Upper lobe of right lung (tissue), 1 donor: Measurements from ENCODE around the gene GLT1D1. TPM values are rescaled to one million over a fixed set of nuclear protein-coding genes. Genes with fewer than 3 reads are reported as not detected.

Source experiments
- ATAC-seq: fragments of 200-7000 bp; cut with Tn5 transposase; one replicate; pipeline ENCODE4 v1.9.1; 2020; ENCODE audit warnings: mild to moderate bottlenecking, moderate library complexity
- DNase-seq: peaks from one replicate; pipeline ENCODE4 v3.0.0-alpha.2; 2020
- H3K27ac ChIP-seq: fragments of 200-600 bp; one replicate; pipeline ENCODE4 v1.8.0; 2022
- H3K27me3 ChIP-seq: fragments of 200-600 bp; one replicate; pipeline ENCODE4 v1.8.0; 2022; ENCODE audit warnings: mild to moderate bottlenecking
- H3K36me3 ChIP-seq: fragments of 200-600 bp; one replicate; pipeline ENCODE4 v1.8.0; 2022
- H3K4me1 ChIP-seq: fragments of 200-600 bp; one replicate; pipeline ENCODE4 v1.8.0; 2022
- H3K4me3 ChIP-seq: fragments of 200-600 bp; one replicate; pipeline ENCODE4 v1.8.0; 2022; ENCODE audit warnings: mild to moderate bottlenecking
- H3K9me3 ChIP-seq: fragments of 200-600 bp; one replicate; pipeline ENCODE4 v1.8.0; 2022
- intact Hi-C: fragments of 100-400 bp; cut with DNase I; formaldehyde crosslinking; loops from one replicate; pipeline ENCODE4 v1.11.0; 2022
- total RNA-seq: library from RNA; stranded (reverse); fragmentation: NEBNext Ultra II Directional; extraction: Animal tissue kit (Norgen Biotek cat#: 25700); gene quantifications from one replicate; pipeline ENCODE4 v1.2.1, GENCODE V29; 2021
- TF ChIP-seq, protein P1 (sequence below): fragments of 200-600 bp; IDR thresholded peaks from one replicate; pipeline ENCODE4 v1.8.0; 2022; ENCODE audit warnings: antibody characterized with exemption
- donor health status: DM: no; HTN: yes; CAD: no; lungs with severe emphysema.

The GLT1D1 gene
- total RNA-seq, 1 donor from 2014 or later, result 3.5 TPM

DNA sequence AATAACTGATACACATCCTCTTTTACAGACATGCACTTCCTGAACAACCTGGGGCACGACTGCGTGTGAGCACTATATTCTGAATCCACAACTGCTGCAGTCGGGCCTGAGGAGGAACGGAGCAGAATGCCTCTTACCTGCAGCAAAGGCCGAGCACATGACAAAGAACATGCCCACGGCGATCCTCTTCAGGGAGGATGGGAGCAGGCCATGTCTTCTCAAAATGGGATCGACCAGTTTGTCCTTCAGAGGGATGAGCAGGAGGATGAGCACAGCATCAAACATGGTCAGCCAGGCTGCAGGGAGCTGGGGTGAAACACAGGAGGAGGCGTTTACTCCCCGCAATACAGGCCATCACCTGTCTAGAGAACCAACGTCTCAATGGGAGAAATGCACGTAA lies 44.6 kb upstream of the GLT1D1 start:
- intact Hi-C loops, result no loop called here
- H3K27ac ChIP-seq, result no peak overlapping the region
- TF ChIP-seq, protein P1, sequence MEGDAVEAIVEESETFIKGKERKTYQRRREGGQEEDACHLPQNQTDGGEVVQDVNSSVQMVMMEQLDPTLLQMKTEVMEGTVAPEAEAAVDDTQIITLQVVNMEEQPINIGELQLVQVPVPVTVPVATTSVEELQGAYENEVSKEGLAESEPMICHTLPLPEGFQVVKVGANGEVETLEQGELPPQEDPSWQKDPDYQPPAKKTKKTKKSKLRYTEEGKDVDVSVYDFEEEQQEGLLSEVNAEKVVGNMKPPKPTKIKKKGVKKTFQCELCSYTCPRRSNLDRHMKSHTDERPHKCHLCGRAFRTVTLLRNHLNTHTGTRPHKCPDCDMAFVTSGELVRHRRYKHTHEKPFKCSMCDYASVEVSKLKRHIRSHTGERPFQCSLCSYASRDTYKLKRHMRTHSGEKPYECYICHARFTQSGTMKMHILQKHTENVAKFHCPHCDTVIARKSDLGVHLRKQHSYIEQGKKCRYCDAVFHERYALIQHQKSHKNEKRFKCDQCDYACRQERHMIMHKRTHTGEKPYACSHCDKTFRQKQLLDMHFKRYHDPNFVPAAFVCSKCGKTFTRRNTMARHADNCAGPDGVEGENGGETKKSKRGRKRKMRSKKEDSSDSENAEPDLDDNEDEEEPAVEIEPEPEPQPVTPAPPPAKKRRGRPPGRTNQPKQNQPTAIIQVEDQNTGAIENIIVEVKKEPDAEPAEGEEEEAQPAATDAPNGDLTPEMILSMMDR, result no peak
- H3K9me3 ChIP-seq, result no peaks in the 10 kb centered on the region
- DNase-seq (no peak), ATAC-seq (no peak)
- H3K36me3 ChIP-seq, result peaks cover 46% of the 10 kb centered on the region
- H3K27me3 ChIP-seq, result no peaks in the 10 kb centered on the region
- H3K4me1 ChIP-seq, result peaks cover 11% of the 10 kb centered on the region
- no peak overlapping the region for H3K4me3 ChIP-seq

DNA sequence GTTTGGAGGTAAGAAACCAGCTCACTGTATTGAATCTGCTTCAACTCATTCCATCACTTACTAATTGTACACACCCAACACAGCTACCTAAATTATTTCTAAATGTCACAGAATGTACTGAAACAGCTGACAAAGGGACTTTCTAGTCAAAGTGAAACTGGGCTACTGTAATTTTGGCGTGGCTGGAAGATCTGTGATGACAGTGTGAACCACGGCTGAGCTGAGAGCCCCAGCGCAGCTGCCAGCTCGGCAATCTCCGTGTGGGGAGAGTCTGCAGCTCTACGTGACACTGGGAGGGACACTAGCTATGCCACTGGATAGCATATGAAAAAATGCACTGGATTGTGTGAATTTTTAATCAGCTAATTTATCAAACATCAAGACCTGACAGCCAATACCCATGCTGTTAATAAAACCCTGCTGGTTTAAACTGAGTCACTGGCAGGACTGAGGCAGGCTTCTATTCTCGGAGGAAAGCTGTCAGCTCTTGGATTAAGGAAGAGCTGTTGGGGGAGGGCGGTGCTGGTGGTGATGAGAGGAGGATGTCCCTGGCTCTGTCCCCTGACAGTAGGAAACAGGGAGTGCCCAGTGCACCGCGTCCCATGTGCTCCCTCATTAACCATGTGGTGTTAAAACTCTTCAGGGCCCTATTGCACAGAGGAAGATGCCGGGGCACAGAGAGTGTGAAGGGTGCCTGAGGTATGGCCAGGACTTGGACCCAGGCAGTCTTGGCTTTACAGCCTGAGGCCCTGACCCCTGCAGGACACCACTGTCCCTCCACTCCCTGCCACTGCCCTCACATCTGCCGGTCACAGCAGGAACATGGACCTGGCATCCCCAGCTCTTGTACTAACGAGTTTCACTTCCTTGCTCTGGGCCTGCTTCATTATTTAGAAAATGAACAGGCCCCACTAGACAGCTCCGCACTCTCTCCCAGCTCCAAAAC lies 42.8 kb upstream of the GLT1D1 start:
- TF ChIP-seq, protein P1, result no peak
- DNase-seq, result no peak
- Histone ChIP-seq H3K4me3 (no peak overlapping the region), H3K27me3 (no peaks in the 10 kb centered on the region), H3K36me3 (peaks cover 48% of the 10 kb centered on the region), H3K27ac (peak overlapping the region; percentile 32), H3K4me1 (peaks cover 11% of the 10 kb centered on the region), H3K9me3 (no peaks in the 10 kb centered on the region)
- intact Hi-C loops, result no loop called here
- ATAC-seq, result peak; percentile 76

DNA sequence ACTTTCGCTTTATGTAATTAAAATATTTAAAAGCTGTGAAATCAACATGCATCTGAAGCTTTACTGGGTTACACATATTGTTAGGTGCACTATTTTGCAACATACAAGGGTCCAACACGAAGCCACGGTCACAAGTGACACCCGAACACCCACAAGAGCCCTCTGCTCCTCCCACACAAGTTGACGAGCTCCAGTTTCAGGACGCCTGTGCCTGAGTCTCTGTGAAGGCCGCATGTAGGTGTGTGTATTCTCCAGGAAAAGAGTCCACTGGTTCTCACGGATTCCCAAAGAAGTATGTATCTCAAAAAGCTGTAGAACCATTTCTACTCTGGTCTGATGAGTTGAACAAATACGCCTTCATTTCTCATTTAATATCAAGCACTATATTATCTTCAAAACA lies 41.5 kb upstream of the GLT1D1 start:
- TF ChIP-seq, protein P1, result no peak
- Histone ChIP-seq H3K9me3 (no peaks in the 10 kb centered on the region), H3K27ac (no peak overlapping the region), H3K4me3 (no peak overlapping the region), H3K4me1 (peaks cover 18% of the 10 kb centered on the region), H3K36me3 (peaks cover 44% of the 10 kb centered on the region), H3K27me3 (no peaks in the 10 kb centered on the region)
- ATAC-seq (no peak), DNase-seq (no peak)
- intact Hi-C loops, result no loop called here

DNA sequence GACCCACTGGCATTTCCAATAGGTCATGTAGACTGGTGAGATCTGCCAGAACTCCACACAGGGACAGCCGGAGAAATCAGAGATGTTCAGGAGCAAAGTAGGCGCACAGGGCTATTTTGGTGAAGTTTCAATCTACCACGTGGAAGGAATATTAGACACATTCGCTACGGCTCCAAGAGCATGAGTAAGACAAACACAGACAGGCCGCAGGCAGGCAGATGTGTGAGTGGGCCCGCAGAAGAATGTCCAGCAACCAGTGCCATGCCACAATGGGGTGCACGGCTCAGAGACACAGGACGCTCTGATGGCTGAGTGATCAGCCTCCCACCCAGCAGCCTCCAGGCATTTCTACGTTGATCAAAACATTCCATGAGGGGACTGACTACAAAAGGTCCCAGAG lies 39.9 kb upstream of the GLT1D1 start:
- ATAC-seq (no peak), DNase-seq (no peak)
- TF ChIP-seq, protein P1, result no peak
- Histone ChIP-seq H3K36me3 (peaks cover 31% of the 10 kb centered on the region), H3K4me1 (peaks cover 28% of the 10 kb centered on the region), H3K9me3 (no peaks in the 10 kb centered on the region), H3K27ac (no peak overlapping the region), H3K4me3 (no peak overlapping the region), H3K27me3 (no peaks in the 10 kb centered on the region)
- intact Hi-C loops, result no loop called here

DNA sequence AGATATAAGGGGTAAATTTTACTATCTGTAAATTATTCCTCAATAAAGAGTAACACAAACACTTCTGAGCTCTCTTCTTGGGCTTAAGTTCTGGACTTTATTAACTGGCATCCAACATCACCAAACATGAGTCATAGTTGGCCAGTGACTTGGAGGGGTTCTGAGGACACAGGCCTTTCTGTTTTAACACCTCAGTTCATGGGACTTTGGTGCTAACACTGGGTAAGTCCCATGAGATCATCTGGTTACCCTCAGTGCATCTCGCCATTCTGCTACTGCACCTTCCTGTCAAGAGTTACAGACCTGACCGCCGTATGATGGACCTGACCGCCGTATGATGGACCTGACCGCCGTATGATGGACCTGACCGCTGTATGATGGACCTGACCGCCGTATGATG lies 39.4 kb upstream of the GLT1D1 start:
- no peaks in the 10 kb centered on the region for H3K27me3 ChIP-seq
- peaks cover 33% of the 10 kb centered on the region for H3K4me1 ChIP-seq
- ATAC-seq (no peak), DNase-seq (no peak)
- intact Hi-C loops, result no loop called here
- H3K36me3 ChIP-seq, result peaks cover 26% of the 10 kb centered on the region
- TF ChIP-seq, protein P1, result no peak
- H3K27ac ChIP-seq, result no peak overlapping the region
- H3K4me3 ChIP-seq, result no peak overlapping the region
- no peaks in the 10 kb centered on the region for H3K9me3 ChIP-seq
